ENCODE results near the gene TREML4. TPM values are rescaled to one million over a fixed set of nuclear protein-coding genes. Genes with fewer than 3 reads are reported as not detected.

TREML4 gene
- total and polyA plus RNA-seq, 3 donors from 2014 or later = not detected

- Histone ChIP-seq H3K36me3 (ENCODE audit: low read depth, missing control alignments) (no peaks in the 10 kb centered on the region), H3K27ac (no peak overlapping the region), H3K27me3 (no peaks in the 10 kb centered on the region), H3K4me1 (no peaks in the 10 kb centered on the region), H3K9me3 (no peaks in the 10 kb centered on the region), H3K4me3 (no peak overlapping the region)
- intact Hi-C loops (cut with DNase I; ENCODE audit: low total_unique reads) = no loop called here
- no peak for TF ChIP-seq CTCF (IDR thresholded peaks at IDR 0.05)
- TF ChIP-seq POLR2A (IDR thresholded peaks at IDR 0.05) = no peak
- 86 to 95% methylated on average over 1 of the region's 1 CpG for WGBS, 2 donors
- DNase-seq = no peak
Observed at GRCh38 chr6:41224800-41225199, 3.3 kb upstream of the TREML4 start.

GRCh38 chr6:41226752-41227151 lies 1.4 kb upstream of the TREML4 start:
- H3K4me1 ChIP-seq = no peaks in the 10 kb centered on the region
- no peak for TF ChIP-seq CTCF (IDR thresholded peaks at IDR 0.05)
- TF ChIP-seq POLR2A (IDR thresholded peaks at IDR 0.05) = no peak
- no peak overlapping the region for H3K4me3 ChIP-seq
- no peak for DNase-seq
- intact Hi-C loops (cut with DNase I; ENCODE audit: low total_unique reads) = no loop called here
- no peaks in the 10 kb centered on the region for H3K9me3 ChIP-seq
- no peaks in the 10 kb centered on the region for H3K36me3 ChIP-seq (ENCODE audit: low read depth, missing control alignments)
- H3K27ac ChIP-seq = no peak overlapping the region
- WGBS, 2 donors = 58 to 60% methylated on average over 3 of the region's 3 CpGs
- H3K27me3 ChIP-seq = no peaks in the 10 kb centered on the region

- intact Hi-C loops (cut with DNase I; ENCODE audit: low total_unique reads) = no loop called here
- 51 to 65% methylated on average over 4 to 5 of the region's 5 CpGs for WGBS, 2 donors
- Histone ChIP-seq H3K9me3 (no peaks in the 10 kb centered on the region), H3K27me3 (no peaks in the 10 kb centered on the region), H3K27ac (no peak overlapping the region), H3K4me1 (no peaks in the 10 kb centered on the region), H3K4me3 (no peak overlapping the region), H3K36me3 (ENCODE audit: low read depth, missing control alignments) (no peaks in the 10 kb centered on the region)
- no peak for DNase-seq
- no peak for TF ChIP-seq CTCF (IDR thresholded peaks at IDR 0.05)
- no peak for TF ChIP-seq POLR2A (IDR thresholded peaks at IDR 0.05)
Observed at GRCh38 chr6:41228616-41229015, 467 bp downstream of the TREML4 start.

GRCh38 chr6:41229721-41230120 lies 1.6 kb downstream of the TREML4 start:
- Histone ChIP-seq H3K36me3 (ENCODE audit: low read depth, missing control alignments) (no peaks in the 10 kb centered on the region), H3K4me3 (no peak overlapping the region), H3K27me3 (no peaks in the 10 kb centered on the region), H3K9me3 (no peaks in the 10 kb centered on the region), H3K27ac (no peak overlapping the region), H3K4me1 (no peaks in the 10 kb centered on the region)
- TF ChIP-seq POLR2A (IDR thresholded peaks at IDR 0.05) = no peak
- TF ChIP-seq CTCF (IDR thresholded peaks at IDR 0.05) = no peak
- DNase-seq = no peak
- WGBS, 2 donors = 84 to 93% methylated on average over 4 of the region's 4 CpGs
- intact Hi-C loops (cut with DNase I; ENCODE audit: low total_unique reads) = no loop called here

- 62 to 73% methylated on average over 5 of the region's 5 CpGs for WGBS, 2 donors
- TF ChIP-seq CTCF (IDR thresholded peaks at IDR 0.05) (no peak), POLR2A (IDR thresholded peaks at IDR 0.05) (no peak)
- intact Hi-C loops (cut with DNase I; ENCODE audit: low total_unique reads) = no loop called here
- Histone ChIP-seq H3K9me3 (no peaks in the 10 kb centered on the region), H3K27ac (no peak overlapping the region), H3K4me3 (no peak overlapping the region), H3K4me1 (no peaks in the 10 kb centered on the region), H3K36me3 (ENCODE audit: low read depth, missing control alignments) (no peaks in the 10 kb centered on the region), H3K27me3 (no peaks in the 10 kb centered on the region)
- DNase-seq = no peak
Observed at GRCh38 chr6:41231246-41231645, 3.1 kb downstream of the TREML4 start.
